Neural progenitor cell (in vitro differentiated cells): Measurements from ENCODE around the gene DPF3. TPM values are rescaled to one million over a fixed set of nuclear protein-coding genes. Genes with fewer than 3 reads are reported as not detected.

Experiments
- DNase-seq: peaks from one replicate; pipeline ENCODE4 v3.0.0-alpha.2; 2016; ENCODE audit warnings: low spot score
- H2AFZ ChIP-seq: fragments of 200-600 bp; sonication (generic); replicated peaks from 2 replicates; pipeline ENCODE4 v1.6.1; 2016; ENCODE audit warnings: antibody characterized with exemption
- H3F3A ChIP-seq: fragments of 200-600 bp; sonication (generic); 2 replicates; pipeline ENCODE4 v1.6.1; 2016; ENCODE audit warnings: antibody characterized with exemption, low read depth
- H3K27ac ChIP-seq: fragments of 200-600 bp; sonication (generic); 2 replicates; pipeline ENCODE4 v1.5.1; 2016; ENCODE audit warnings: mild to moderate bottlenecking
- H3K27me3 ChIP-seq: fragments of 200-600 bp; sonication (generic); 2 replicates; pipeline ENCODE4 v1.6.1; 2016; ENCODE audit warnings: mild to moderate bottlenecking, moderate library complexity
- H3K36me3 ChIP-seq: fragments of 200-600 bp; sonication (generic); 2 replicates; pipeline ENCODE4 v1.5.1; 2016
- H3K4me1 ChIP-seq: fragments of 200-600 bp; sonication (generic); 2 replicates; pipeline ENCODE4 v1.6.1; 2016; ENCODE audit warnings: mixed run types
- H3K4me2 ChIP-seq: fragments of 200-600 bp; sonication (generic); 2 replicates; pipeline ENCODE4 v1.6.1; 2016
- H3K4me3 ChIP-seq: fragments of 200-600 bp; sonication (generic); 2 replicates; pipeline ENCODE4 v1.5.1; 2016
- H3K79me2 ChIP-seq: fragments of 200-600 bp; sonication (generic); 2 replicates; pipeline ENCODE4 v1.6.1; 2016; ENCODE audit warnings: low read depth
- H3K9ac ChIP-seq: fragments of 200-600 bp; sonication (generic); 2 replicates; pipeline ENCODE4 v1.6.1; 2016
- H3K9me3 ChIP-seq: fragments of 200-600 bp; sonication (generic); 2 replicates; pipeline ENCODE4 v1.5.1; 2016; ENCODE audit warnings: low read depth
- H4K20me1 ChIP-seq: fragments of 200-600 bp; sonication (generic); 2 replicates; pipeline ENCODE4 v1.6.1; 2016; ENCODE audit warnings: low read depth
- H3K27ac Mint-ChIP-seq: 3 replicates; pipeline ENCODE4 v1.8.0; 2021; ENCODE audit warnings: mixed read lengths
- H3K27me3 Mint-ChIP-seq: 2 replicates; pipeline ENCODE4 v1.8.0; 2022; ENCODE audit warnings: low read depth, mild to moderate bottlenecking, inconsistent platforms, moderate library complexity, mixed read lengths; ENCODE audit not compliant: insufficient read depth
- H3K36me3 Mint-ChIP-seq: 3 replicates; pipeline ENCODE4 v1.8.0; 2021; ENCODE audit warnings: mixed read lengths
- H3K4me1 Mint-ChIP-seq: 3 replicates; pipeline ENCODE4 v1.8.0; 2021; ENCODE audit warnings: mixed read lengths
- H3K4me3 Mint-ChIP-seq: 3 replicates; pipeline ENCODE4 v1.8.0; 2021; ENCODE audit warnings: mild to moderate bottlenecking, moderate library complexity, mixed read lengths
- H3K9me3 Mint-ChIP-seq: 3 replicates; pipeline ENCODE4 v1.8.0; 2020; ENCODE audit warnings: mixed read lengths
- CTCF ChIP-seq: fragments of 200-600 bp; sonication (generic); IDR thresholded peaks from 2 replicates; pipeline ENCODE4 v1.5.1; 2017; ENCODE audit warnings: antibody characterized with exemption, mild to moderate bottlenecking
- EZH2 ChIP-seq: fragments of 200-600 bp; sonication (generic); IDR thresholded peaks from 2 replicates; pipeline ENCODE4 v1.6.1; 2017; ENCODE audit warnings: antibody characterized with exemption, mild to moderate bottlenecking, moderate library complexity
- EZH2phosphoT487 ChIP-seq: fragments of 200-600 bp; sonication (generic); IDR thresholded peaks from 2 replicates; pipeline ENCODE4 v1.6.1; 2017; ENCODE audit warnings: antibody characterized with exemption
- total RNA-seq: library from RNA; depleted of rRNA; stranded (reverse); fragments of >200 nt; gene quantifications from 2 replicates; pipeline ENCODE4 v1.2.3, GENCODE V29; 2015; ENCODE audit warnings: low replicate concordance

DPF3 gene
- total RNA-seq, 1 donor from 2014 or later, result not detected

- Mint-ChIP-seq H3K36me3 (no peaks in the 10 kb centered on the region), H3K4me3 (no peak overlapping the region), H3K27me3 (no peaks in the 10 kb centered on the region), H3K27ac (no peak overlapping the region), H3K4me1 (peaks cover 19% of the 10 kb centered on the region), H3K9me3 (no peaks in the 10 kb centered on the region)
- Histone ChIP-seq H3K4me3 (no peak overlapping the region), H3K27ac (no peak overlapping the region), H3F3A (no peaks in the 10 kb centered on the region), H3K9ac (no peak overlapping the region), H4K20me1 (no peaks in the 10 kb centered on the region), H2AFZ (peak overlapping the region; percentile 72), H3K9me3 (no peaks in the 10 kb centered on the region), H3K4me2 (no peak overlapping the region), H3K27me3 (no peaks in the 10 kb centered on the region), H3K4me1 (peaks cover 10% of the 10 kb centered on the region), H3K79me2 (no peaks in the 10 kb centered on the region), H3K36me3 (no peaks in the 10 kb centered on the region)
- TF ChIP-seq EZH2phosphoT487 (no peak), EZH2 (no peak), CTCF (no peak)
- no peak for DNase-seq
These were observed 106.1 kb downstream of the DPF3 start for GRCh38 chr14:72787841-72788240.

DNA sequence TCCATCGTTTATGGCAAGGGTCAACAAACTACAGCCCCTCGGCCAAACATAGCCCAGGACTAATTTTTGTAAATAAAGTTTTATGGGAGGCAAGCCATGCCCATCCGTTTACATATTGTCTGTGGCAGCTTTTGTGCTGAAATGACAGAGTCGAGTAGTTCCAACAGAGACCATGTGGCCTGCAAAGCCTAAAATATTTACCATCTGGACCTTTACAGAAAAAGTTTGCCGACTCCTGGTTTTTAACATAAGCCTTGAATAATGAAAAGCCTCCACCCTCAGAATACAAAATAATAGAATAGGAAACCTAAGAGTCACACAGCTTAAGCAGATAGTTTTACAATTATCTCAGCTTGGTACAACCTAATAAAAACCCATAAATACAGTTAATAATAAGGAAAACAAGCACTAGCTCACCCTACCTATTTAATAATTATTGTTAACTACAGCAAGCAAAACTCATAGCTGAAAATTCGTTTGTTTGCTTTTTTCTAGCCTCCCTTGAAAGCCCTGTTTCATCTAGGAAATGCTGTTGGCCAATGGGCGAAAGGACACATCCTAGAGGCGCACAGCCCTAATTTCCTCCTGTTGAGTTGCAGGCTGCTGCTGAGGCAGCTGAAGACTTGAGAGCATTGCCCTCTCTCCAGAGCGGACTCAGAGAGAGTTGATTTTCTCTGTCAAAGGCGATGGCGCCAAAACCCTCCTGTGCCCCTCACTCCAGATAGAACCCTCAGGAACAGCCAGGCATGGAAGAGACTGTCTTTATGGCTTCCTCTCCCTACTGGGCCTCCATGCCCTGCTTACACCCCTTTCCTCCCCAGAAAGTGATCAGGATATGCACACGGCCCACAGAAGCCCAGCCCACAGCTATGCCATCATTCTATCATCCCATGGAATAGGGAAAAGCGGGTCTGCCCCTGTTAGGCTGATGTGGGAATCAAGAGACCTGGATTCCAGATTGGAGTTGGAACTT, 107.2 kb downstream of the DPF3 start:
- no peaks in the 10 kb centered on the region for H3K79me2 ChIP-seq
- H3K9me3 ChIP-seq, result no peaks in the 10 kb centered on the region
- no peak overlapping the region for H3K4me3 ChIP-seq
- no peaks in the 10 kb centered on the region for H3K36me3 ChIP-seq
- Mint-ChIP-seq H3K9me3 (no peaks in the 10 kb centered on the region), H3K27me3 (no peaks in the 10 kb centered on the region), H3K36me3 (no peaks in the 10 kb centered on the region), H3K27ac (no peak overlapping the region), H3K4me1 (peaks cover 10% of the 10 kb centered on the region), H3K4me3 (no peak overlapping the region)
- no peak for DNase-seq
- no peak overlapping the region for H3K9ac ChIP-seq
- no peaks in the 10 kb centered on the region for H3K4me1 ChIP-seq
- no peak overlapping the region for H3K27ac ChIP-seq
- H3K4me2 ChIP-seq, result no peak overlapping the region
- TF ChIP-seq EZH2 (no peak), CTCF (no peak), EZH2phosphoT487 (no peak)
- H3K27me3 ChIP-seq, result no peaks in the 10 kb centered on the region
- H4K20me1 ChIP-seq, result no peaks in the 10 kb centered on the region
- H2AFZ ChIP-seq, result no peak overlapping the region
- H3F3A ChIP-seq, result no peaks in the 10 kb centered on the region

GRCh38 chr14:72783741-72784140, 110.2 kb downstream of the DPF3 start:
- no peak for DNase-seq
- no peaks in the 10 kb centered on the region for H3K79me2 ChIP-seq
- no peak overlapping the region for H3K27ac ChIP-seq
- H3K4me1 ChIP-seq, result no peaks in the 10 kb centered on the region
- no peaks in the 10 kb centered on the region for H3K9me3 ChIP-seq
- H3K27ac Mint-ChIP-seq, result no peak overlapping the region
- H2AFZ ChIP-seq, result no peak overlapping the region
- H4K20me1 ChIP-seq, result no peaks in the 10 kb centered on the region
- no peak overlapping the region for H3K4me3 Mint-ChIP-seq
- H3K36me3 ChIP-seq, result no peaks in the 10 kb centered on the region
- H3K4me3 ChIP-seq, result no peak overlapping the region
- no peaks in the 10 kb centered on the region for H3K27me3 ChIP-seq
- H3K9me3 Mint-ChIP-seq, result no peaks in the 10 kb centered on the region
- H3K9ac ChIP-seq, result no peak overlapping the region
- H3K36me3 Mint-ChIP-seq, result no peaks in the 10 kb centered on the region
- no peaks in the 10 kb centered on the region for H3F3A ChIP-seq
- H3K27me3 Mint-ChIP-seq, result no peaks in the 10 kb centered on the region
- H3K4me1 Mint-ChIP-seq, result peaks cover 3% of the 10 kb centered on the region
- no peak overlapping the region for H3K4me2 ChIP-seq
- no peak for TF ChIP-seq CTCF
- TF ChIP-seq EZH2phosphoT487, result no peak
- TF ChIP-seq EZH2, result no peak
